HepG2 (cell line): ENCODE data around the gene ZNF514. TPM values are rescaled to one million over a fixed set of nuclear protein-coding genes. Genes with fewer than 3 reads are reported as not detected.

ENCODE experiments used
- DDIT3 ChIP-seq: sonication (generic); formaldehyde crosslinking; IDR thresholded peaks from 2 replicates; pipeline ENCODE4 v1.4.0; 2020; ENCODE audit warnings: mild to moderate bottlenecking, missing genetic modification reagents
- GRHL1 ChIP-seq: sonication (generic); formaldehyde crosslinking; conservative IDR thresholded peaks from 2 replicates; pipeline ENCODE4 v1.8.0; 2022; ENCODE audit warnings: missing genetic modification reagents
- MED13 ChIP-seq: sonication (generic); formaldehyde crosslinking; IDR thresholded peaks from 2 replicates; pipeline ENCODE4 v1.5.0; 2020; ENCODE audit warnings: missing genetic modification reagents
- NR2C2 ChIP-seq: sonication (generic); formaldehyde crosslinking; IDR thresholded peaks from 2 replicates; pipeline ENCODE4 v1.4.0; 2020; ENCODE audit warnings: missing genetic modification reagents, mild to moderate bottlenecking, moderate library complexity, borderline replicate concordance
- PAF1 ChIP-seq: IDR thresholded peaks from 2 replicates; pipeline ENCODE4 v1.6.1; 2016; ENCODE audit warnings: missing genetic modification reagents, missing compliant biosample characterization
- POGK ChIP-seq: sonication (generic); formaldehyde crosslinking; conservative IDR thresholded peaks from 2 replicates; pipeline ENCODE4 v1.8.0; 2022; ENCODE audit warnings: mild to moderate bottlenecking, moderate library complexity, missing genetic modification reagents
- PTBP1 ChIP-seq: fragments of 200-400 bp; formaldehyde crosslinking; IDR thresholded peaks from 2 replicates; pipeline ENCODE4 v1.6.1; 2018; ENCODE audit warnings: low read length, low read depth; ENCODE audit not compliant: poor library complexity, severe bottlenecking
- SMAD3 ChIP-seq: sonication (generic); formaldehyde crosslinking; IDR thresholded peaks from 2 replicates; pipeline ENCODE4 v1.4.0; 2020; ENCODE audit warnings: missing genetic modification reagents
- TBX3 ChIP-seq: fragments of 450-650 bp; IDR thresholded peaks from 2 replicates; pipeline ENCODE4 v1.6.1; 2017; ENCODE audit warnings: antibody characterized with exemption, mild to moderate bottlenecking, inconsistent platforms, borderline replicate concordance
- ZBTB25 ChIP-seq: IDR thresholded peaks from 2 replicates; pipeline ENCODE4 v1.6.1; 2018; ENCODE audit warnings: missing genetic modification reagents
- ZC3H13 ChIP-seq: sonication (generic); formaldehyde crosslinking; IDR thresholded peaks from 2 replicates; pipeline ENCODE4 v1.8.1; 2023; ENCODE audit warnings: mild to moderate bottlenecking, missing genetic modification reagents, moderate library complexity
- ZFP1 ChIP-seq: IDR thresholded peaks from 2 replicates; pipeline ENCODE4 v1.6.1; 2016
- ZNF124 ChIP-seq: sonication (generic); formaldehyde crosslinking; IDR thresholded peaks from 2 replicates; pipeline ENCODE4 v1.4.0; 2020; ENCODE audit warnings: missing genetic modification reagents
- ZNF253 ChIP-seq: sonication (generic); formaldehyde crosslinking; IDR thresholded peaks from 2 replicates; pipeline ENCODE4 v1.8.0; 2022; ENCODE audit warnings: mild to moderate bottlenecking, missing genetic modification reagents, borderline replicate concordance
- ZNF256 ChIP-seq: sonication (generic); formaldehyde crosslinking; conservative IDR thresholded peaks from 2 replicates; pipeline ENCODE4 v1.4.0; 2020; ENCODE audit warnings: missing genetic modification reagents
- ZNF275 ChIP-seq: sonication (generic); formaldehyde crosslinking; IDR thresholded peaks from 2 replicates; pipeline ENCODE4 v1.8.0; 2022; ENCODE audit warnings: missing genetic modification reagents, mild to moderate bottlenecking, inconsistent platforms, borderline replicate concordance
- ZNF343 ChIP-seq: sonication (generic); formaldehyde crosslinking; IDR thresholded peaks from 2 replicates; pipeline ENCODE4 v1.4.0; 2020; ENCODE audit warnings: mild to moderate bottlenecking, missing genetic modification reagents
- ZNF460 ChIP-seq: sonication (generic); formaldehyde crosslinking; IDR thresholded peaks from 2 replicates; pipeline ENCODE4 v1.5.1; 2020; ENCODE audit warnings: missing genetic modification reagents, mild to moderate bottlenecking, borderline replicate concordance
- ZNF83 ChIP-seq: sonication (generic); formaldehyde crosslinking; IDR thresholded peaks from 2 replicates; pipeline ENCODE4 v1.4.0; 2020; ENCODE audit warnings: missing genetic modification reagents, mild to moderate bottlenecking, borderline replicate concordance
- polyA plus RNA-seq, 8 experiments: library from polyadenylated mRNA; depleted of rRNA in 3 of 8; stranded (reverse) in 7 of 8; unstranded in 1 of 8; fragments of >200 nt; fragmentation: Illumina TruSeq in 4 of 8; extraction: Trizol in 4 of 8; gene quantifications; 2 replicates each; pipeline versions ENCODE4 v1.2.1 to v1.2.3, GENCODE V29; 2011 to 2016; ENCODE audit warnings: low read depth in 4 of 8, missing spikeins in 1 of 8, mixed read lengths in 1 of 8; ENCODE audit not compliant: insufficient read depth in 1 of 8
- total RNA-seq, 5 experiments: library from RNA; depleted of rRNA; stranded (reverse); fragments of >200 nt; fragmentation: Illumina TruSeq; extraction: Trizol; gene quantifications; 2 replicates each; pipeline ENCODE4 v1.2.3, GENCODE V29; 2016; ENCODE audit warnings: low read depth in 1 of 5

ZNF514 gene
- total and polyA plus RNA-seq, 2 of the 13 experiments (the other 11 are each of a cell fraction or from before 2014, with no cell fraction given) = 15.2 to 18.7 TPM

GRCh38 chr2:95121407-95122196 is 38.0 kb downstream of the ZNF514 start, which contains the start of gene MRPS5 (continued):
- TF ChIP-seq NR2C2 (CRISPR knock-in tag) (peak; percentile 75; the same call in 1 of the 2 replicates), TBX3 (no peak), MED13 (CRISPR knock-in tag) (peak; percentile 76; the same call in 1 of the 2 replicates), ZC3H13 (CRISPR knock-in tag) (peak; percentile 46; the same call in 1 of the 2 replicates), ZNF343 (CRISPR knock-in tag) (peak; percentile 95; the same call in 1 of the 2 replicates), ZBTB25 (CRISPR knock-in tag) (0 out of 2 replicates have a peak, but pooled peaks have one; percentile 40), SMAD3 (CRISPR knock-in tag) (peak; percentile 80; the same call in 1 of the 2 replicates), ZNF124 (CRISPR knock-in tag) (peak; percentile 89), PAF1 (no peak), ZNF460 (CRISPR knock-in tag) (no peak; the same call in 1 of the 2 replicates), PTBP1 (peak; percentile 68), ZNF83 (CRISPR knock-in tag) (no peak), ZNF275 (no peak; the same call in 1 of the 2 replicates), DDIT3 (CRISPR knock-in tag) (no peak), ZFP1 (CRISPR knock-in tag) (no peak; the same call in 1 of the 2 replicates), GRHL1 (CRISPR knock-in tag) (no peak), POGK (CRISPR knock-in tag) (peak; percentile 96), ZNF256 (peak; percentile 69; the same call in 1 of the 2 replicates), ZNF253 (CRISPR knock-in tag) (peak; percentile 79)
